Coronary artery (tissue), 2 donors: ENCODE measurements around the gene CAPN14.

ENCODE experiments used
- DNase-seq: peaks from one replicate; pipeline ENCODE4 v3.0.0-alpha.2; 2017; ENCODE audit warnings: low spot score
- H3K27ac ChIP-seq, 2 donors: fragments of 200-600 bp; sonication (generic); one replicate each; pipeline ENCODE4 v1.5.1; 2016 to 2019
- H3K4me3 ChIP-seq: fragments of 200-600 bp; sonication (generic); 2 replicates; pipeline ENCODE4 v1.5.1; 2016; ENCODE audit warnings: mild to moderate bottlenecking, moderate library complexity
- CTCF ChIP-seq: fragments of 200-600 bp; sonication (generic); IDR thresholded peaks from one replicate; pipeline ENCODE4 v1.5.1; 2019; ENCODE audit warnings: antibody characterized with exemption

Gene CAPN14

DNA sequence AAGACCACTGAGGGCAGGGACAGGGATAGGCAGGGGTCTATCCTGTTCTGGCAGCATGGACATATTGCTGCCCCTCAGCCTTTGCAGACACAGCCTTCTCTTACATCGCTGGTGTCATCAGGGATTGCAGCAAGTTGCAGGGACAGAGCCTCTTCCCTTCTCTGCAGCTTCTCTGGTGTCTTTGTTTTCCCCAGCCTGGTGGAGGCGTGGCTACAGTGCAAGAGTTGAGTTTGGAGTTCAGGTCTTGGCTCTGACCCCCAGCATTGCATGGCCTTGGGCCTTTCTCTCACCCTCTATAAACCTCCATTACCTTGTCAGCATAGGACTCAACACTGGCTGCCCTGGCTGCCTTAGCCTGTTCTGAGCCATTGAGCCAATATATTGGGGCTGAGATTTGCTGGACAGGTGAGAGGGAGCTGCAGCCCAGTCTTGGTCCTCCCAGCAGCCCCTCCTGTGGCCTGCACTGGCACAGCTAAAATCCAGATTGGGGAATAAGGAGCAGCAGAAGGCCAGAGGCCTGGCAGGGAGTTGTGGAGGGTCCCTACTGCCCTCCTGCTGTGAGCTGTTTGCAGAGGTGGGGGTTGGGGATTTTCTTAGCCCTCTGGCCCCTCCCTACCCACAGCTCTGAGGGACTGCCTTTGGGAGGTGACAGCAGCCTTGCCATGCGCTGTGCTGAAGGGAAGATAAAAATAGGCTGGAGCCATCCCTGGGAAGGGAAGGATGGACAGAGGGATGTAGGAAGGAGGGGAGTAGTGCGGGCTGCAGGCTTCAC, 39.5 kb upstream of the CAPN14 start:
- Histone ChIP-seq H3K4me3 (no peak overlapping the region), H3K27ac (no peak overlapping the region)
- DNase-seq = no peak
- no peak for TF ChIP-seq CTCF

DNA sequence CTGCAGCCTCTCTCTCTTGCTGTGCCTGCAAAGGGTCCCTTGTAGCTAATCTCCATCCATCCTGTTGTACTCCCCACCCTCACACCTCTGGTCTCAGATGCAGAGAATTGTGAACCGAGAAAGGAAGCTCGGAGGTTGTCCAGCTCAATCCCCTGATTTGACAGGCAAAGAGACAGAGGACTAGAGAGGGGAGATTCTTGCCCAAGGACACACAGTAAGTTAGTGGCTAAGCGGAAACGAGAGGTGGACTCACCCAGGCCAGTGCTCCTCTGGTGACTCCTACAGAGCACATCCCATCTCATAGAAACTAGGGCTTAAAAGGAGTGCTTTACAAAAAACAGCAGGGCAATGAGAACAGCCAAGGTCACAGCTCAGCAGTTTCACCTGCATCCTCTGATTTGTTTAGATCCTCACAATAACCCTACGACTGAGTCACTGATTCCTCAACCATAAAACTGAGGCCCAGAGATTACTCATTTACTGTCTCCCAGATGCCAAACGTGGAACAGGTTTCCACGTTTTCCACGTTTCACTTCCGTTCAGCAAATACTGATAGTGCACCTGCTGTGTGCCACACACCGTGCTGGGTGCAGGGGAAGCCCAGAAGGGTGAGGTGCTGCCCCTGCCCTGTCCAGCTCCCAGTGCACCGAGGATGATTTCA, 38.7 kb upstream of the CAPN14 start:
- no peak for DNase-seq
- Histone ChIP-seq H3K4me3 (no peak overlapping the region), H3K27ac (no peak overlapping the region)
- TF ChIP-seq CTCF = no peak

DNA sequence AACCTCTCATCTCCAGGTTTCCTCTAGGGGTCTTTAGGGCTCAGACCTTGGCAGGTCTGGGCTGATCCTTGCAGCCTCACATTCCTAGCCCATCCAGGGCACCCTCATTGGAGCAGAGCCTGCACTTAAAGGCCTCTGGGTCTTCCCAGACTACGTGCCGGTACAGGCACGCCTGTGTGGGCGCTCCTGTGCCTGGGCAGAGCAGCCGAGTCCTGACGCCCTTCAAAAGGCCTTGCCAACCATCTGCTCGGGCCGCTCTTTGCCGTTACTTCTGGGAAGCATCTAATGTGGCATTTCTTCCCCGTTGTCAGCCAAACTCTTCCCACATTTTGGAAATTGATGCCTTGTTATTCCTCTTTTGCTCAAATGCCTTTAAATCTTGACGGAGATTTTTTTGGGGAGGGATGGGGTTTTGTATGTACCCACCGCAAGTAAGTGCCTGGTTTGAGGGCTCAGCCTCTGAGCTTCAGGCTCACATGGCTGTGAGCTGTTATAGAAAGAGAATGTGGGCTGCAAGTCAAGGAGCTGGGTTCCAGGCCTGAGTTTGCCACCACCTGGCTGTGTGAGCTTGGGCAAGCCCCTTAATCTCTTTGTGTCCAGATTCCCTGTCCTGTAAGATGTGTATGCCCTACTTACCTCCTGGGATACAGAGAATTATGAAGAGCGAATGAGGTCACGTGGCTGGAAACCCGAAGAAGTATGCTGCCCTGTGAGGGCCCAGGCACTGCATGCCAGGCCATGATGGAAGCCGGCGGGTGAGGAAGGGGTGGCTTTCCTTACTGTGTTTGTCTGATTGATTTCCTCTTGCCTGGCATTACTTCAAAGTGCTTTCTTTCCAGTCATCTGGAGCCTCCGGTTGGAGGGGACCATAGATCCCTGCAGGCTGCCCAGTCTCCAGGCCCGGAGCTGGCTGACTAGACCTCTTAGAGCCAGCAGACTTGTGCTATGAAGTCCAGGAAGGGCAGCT, 37.2 kb upstream of the CAPN14 start:
- H3K4me3 ChIP-seq = no peak overlapping the region
- DNase-seq = no peak
- H3K27ac ChIP-seq = no peak overlapping the region
- no peak for TF ChIP-seq CTCF

DNA sequence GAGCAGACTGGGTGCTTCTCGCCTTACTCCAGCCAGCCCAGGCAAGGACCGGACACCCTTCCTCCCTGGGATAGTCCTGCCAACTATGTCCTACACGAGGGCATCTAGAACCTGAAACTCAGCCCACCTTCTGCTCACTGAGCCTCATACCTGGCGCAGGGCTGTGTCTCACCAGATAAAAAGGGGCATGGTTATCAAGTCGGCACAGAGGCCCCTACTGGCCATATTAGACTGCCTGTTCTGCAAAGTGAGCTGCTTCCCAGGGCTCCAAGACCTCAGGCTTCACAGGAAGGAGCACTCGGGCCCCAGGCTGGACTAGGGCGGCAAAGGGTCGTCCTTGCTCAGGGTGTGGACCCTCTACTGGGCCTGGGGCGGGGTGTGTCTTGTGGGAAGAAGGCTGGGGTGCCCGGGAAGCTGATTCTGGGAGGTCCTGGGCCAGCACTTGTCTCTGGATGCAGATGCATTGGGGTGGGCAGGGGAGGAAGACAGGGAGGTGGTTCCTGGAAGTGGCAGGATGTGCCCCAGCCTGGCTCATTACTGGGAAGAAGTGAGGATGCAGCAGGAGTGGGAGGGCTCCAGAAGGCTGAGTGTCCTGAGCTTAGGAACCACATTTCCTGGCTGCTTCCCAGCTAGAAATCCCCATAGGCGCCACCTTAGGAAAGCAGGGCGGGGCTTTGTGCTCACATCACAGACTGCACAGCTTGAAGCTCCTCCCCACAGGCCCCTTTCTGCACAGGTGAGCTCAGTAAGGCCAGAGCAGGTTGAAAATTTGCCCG, 36.2 kb upstream of the CAPN14 start:
- no peak for TF ChIP-seq CTCF
- DNase-seq = no peak
- no peak overlapping the region for H3K4me3 ChIP-seq
- no peak overlapping the region for H3K27ac ChIP-seq

GRCh38 chr2:31251851-31252250, 34.5 kb upstream of the CAPN14 start:
- no peak overlapping the region for H3K4me3 ChIP-seq
- TF ChIP-seq CTCF = no peak
- H3K27ac ChIP-seq = no peak overlapping the region
- DNase-seq = no peak

DNA sequence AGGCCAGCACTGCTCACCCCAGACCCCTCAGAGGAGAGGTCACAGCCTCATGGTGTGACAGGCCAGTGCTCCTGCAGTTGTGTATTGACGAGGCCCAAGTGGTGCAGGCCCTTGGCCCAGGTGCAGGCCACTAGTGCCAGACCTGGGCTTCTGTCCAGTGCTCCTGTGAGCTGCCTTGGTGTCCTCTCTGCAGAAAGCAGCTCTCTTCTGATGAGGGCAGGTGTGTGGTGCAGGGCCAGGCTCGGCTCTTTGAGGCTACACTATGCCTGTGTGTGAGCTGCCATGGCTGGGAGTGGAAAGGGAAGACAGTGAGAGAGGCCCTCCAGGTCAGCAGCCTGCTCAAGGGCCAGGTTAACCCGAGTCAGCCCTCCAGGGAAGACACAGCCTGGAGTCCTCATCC, 33.7 kb upstream of the CAPN14 start:
- DNase-seq = no peak
- Histone ChIP-seq H3K4me3 (no peak overlapping the region), H3K27ac (no peak overlapping the region)
- TF ChIP-seq CTCF = no peak
